NCI-H1105 (cell line): ENCODE results near the gene CDH13.

Source experiments
- DNase-seq: peaks from one replicate; lab custom pipeline; 2025; lab: John Stamatoyannopoulos, UW

CDH13 gene

GRCh38 chr16:82653550-82654511, 27.1 kb downstream of the CDH13 start:
- DNase-seq = no peak

- DNase-seq = no peak
Observed at GRCh38 chr16:82655072-82655714, 28.4 kb downstream of the CDH13 start.

- no peak for DNase-seq
Observed at GRCh38 chr16:82655720-82656490, 29.1 kb downstream of the CDH13 start.

GRCh38 chr16:82657239-82657638, 30.5 kb downstream of the CDH13 start:
- DNase-seq = no peak

- DNase-seq = no peak
Observed at GRCh38 chr16:82657786-82658185, 31.0 kb downstream of the CDH13 start.

GRCh38 chr16:82658796-82659195, 32.0 kb downstream of the CDH13 start:
- DNase-seq = no peak

- DNase-seq = no peak
Observed at GRCh38 chr16:82660075-82660645, 33.4 kb downstream of the CDH13 start.

- DNase-seq = no peak
Observed at GRCh38 chr16:82660966-82661365, 34.2 kb downstream of the CDH13 start.

- DNase-seq = no peak
Observed at GRCh38 chr16:82664181-82664580, 37.4 kb downstream of the CDH13 start.

GRCh38 chr16:82665025-82665424, 38.3 kb downstream of the CDH13 start:
- no peak for DNase-seq

- no peak for DNase-seq
Observed at GRCh38 chr16:82667437-82667836, 40.7 kb downstream of the CDH13 start.

GRCh38 chr16:82668094-82668493, 41.3 kb downstream of the CDH13 start:
- DNase-seq = no peak

GRCh38 chr16:82671741-82672140, 45.0 kb downstream of the CDH13 start:
- DNase-seq = no peak

- DNase-seq = no peak
Observed at GRCh38 chr16:82672676-82673075, 45.9 kb downstream of the CDH13 start.

- DNase-seq = no peak
Observed at GRCh38 chr16:82675300-82675699, 48.5 kb downstream of the CDH13 start.

GRCh38 chr16:82681592-82681991, 54.8 kb downstream of the CDH13 start:
- DNase-seq = no peak

- no peak for DNase-seq
Observed at GRCh38 chr16:82682767-82683166, 56.0 kb downstream of the CDH13 start.

- DNase-seq = no peak
Observed at GRCh38 chr16:82684256-82684655, 57.5 kb downstream of the CDH13 start.

GRCh38 chr16:82685526-82685925, 58.8 kb downstream of the CDH13 start:
- no peak for DNase-seq

- no peak for DNase-seq
Observed at GRCh38 chr16:82694239-82694874, 67.6 kb downstream of the CDH13 start.

- no peak for DNase-seq
Observed at GRCh38 chr16:82695806-82696205, 69.0 kb downstream of the CDH13 start.

GRCh38 chr16:82699260-82699659, 72.5 kb downstream of the CDH13 start:
- no peak for DNase-seq
